ENCODE results near the gene BHLHA15. TPM values are rescaled to one million over a fixed set of nuclear protein-coding genes. Genes with fewer than 3 reads are reported as not detected.
"Not testable (repeated sequence)": the region's sequence is repeated elsewhere in the genome, so short reads cannot be mapped to it uniquely, and the experiment has no call there.

The BHLHA15 gene
- total RNA-seq, 1 experiment from 2014 or later: not detected

DNA sequence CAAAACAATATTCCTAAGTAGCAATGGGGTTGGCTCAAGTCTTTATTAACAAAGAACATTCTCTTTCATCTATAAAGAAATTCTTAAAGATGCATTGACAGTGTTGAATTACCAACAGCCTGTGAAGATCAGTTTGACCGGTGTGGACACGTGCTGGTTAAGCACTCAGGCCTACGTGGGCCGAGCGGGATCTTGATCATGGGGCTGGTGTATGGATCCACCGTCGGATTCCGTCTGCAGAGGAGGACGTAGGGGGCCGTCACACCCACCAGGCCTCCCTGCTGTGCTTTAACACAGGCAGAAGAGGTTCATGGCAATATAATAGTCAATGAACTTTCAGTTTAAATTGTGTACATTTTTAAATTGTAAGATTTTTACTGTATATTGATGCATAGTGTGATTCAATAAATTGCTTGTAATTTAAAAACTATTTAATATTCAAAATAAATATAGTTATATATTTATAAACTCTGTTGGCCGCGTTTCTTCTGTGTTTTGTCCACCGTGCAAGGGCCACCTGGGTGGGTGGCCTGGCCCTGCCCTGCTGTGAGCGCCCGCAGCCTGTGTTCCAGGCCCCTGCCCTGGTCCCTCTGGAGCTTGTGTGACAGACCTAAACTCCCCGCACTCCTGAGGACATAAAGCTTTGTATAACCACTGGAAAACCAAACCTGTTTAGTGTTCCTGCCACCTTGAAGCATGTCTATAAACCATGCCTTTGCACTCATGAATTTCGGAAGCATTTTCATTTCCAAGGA lies 1.9 kb upstream of the BHLHA15 start:
- no peak for DNase-seq (ENCODE audit: low spot score)

DNA sequence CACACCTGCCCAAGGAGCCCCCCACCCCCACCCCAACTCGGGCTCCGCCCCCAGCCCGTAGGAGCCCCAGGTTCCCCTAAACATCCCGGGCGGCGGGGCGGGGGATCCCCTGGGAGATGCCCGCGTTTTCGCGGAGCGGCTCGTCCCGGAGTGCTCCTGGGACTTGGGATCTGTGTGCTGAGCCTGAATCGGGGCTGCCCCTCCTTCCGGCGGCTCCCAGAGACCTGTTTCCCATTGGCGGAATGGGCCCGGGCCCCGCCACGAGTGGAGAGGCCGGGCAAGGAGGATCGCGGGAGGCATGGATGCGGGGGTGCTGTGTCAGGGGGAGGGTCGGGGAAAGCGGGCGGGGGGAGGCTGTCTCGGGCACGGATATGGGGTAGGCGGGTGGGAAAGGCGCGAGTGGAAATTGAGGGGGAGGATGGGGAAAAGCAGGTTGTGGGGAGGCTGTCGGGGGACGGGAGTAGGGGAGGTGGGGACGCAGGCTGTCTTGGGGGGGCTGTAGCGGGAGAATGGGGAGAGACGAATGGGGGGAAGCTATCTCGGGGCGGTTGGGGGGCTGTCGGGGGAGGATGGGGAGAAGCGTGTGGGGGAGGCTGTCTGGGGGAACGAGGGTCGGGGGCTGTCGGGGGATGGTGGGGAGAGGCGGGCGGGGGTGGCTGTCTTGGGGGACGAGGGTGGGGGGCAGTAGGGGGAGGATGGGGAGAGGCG lies 572 bp upstream of the BHLHA15 start:
- DNase-seq (ENCODE audit: low spot score): no peak

DNA sequence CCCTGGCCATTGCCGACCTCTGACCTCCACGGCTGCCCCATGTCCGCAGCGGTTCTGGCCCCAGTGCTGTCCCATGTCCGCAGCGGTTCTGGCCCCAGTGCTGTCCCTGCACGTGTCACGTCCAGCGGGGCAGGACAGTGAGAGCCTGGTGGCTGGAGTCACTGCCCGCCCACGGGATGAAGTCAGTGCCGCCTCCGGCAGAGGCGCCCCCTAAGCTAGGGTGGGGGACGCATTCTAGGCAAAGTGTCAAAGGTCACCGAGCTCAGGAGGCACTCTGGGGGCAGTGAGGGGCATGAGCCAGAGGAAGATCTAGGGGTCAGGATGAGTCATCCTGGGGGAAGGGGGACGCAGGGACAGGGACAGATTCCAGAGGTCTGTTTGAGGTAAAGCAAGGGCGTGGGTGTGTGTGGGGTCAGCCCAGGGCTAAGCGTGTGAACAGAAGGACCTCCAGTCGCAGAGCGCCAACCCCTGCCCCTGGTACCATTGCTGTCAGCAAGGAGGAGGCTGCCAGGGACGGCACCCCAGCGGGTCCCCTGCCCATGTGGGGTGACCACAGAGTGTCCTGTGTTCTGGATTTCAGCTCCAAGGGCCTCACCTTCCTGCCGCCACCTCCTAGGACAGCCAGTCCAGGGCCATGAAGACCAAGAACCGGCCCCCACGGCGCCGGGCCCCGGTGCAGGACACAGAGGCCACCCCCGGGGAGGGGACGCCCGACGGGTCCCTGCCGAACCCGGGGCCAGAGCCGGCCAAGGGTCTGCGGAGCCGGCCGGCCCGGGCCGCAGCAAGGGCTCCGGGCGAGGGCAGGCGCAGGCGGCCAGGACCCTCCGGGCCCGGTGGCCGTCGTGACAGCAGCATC lies 665 bp downstream of the BHLHA15 start:
- no peak for DNase-seq (ENCODE audit: low spot score)

DNA sequence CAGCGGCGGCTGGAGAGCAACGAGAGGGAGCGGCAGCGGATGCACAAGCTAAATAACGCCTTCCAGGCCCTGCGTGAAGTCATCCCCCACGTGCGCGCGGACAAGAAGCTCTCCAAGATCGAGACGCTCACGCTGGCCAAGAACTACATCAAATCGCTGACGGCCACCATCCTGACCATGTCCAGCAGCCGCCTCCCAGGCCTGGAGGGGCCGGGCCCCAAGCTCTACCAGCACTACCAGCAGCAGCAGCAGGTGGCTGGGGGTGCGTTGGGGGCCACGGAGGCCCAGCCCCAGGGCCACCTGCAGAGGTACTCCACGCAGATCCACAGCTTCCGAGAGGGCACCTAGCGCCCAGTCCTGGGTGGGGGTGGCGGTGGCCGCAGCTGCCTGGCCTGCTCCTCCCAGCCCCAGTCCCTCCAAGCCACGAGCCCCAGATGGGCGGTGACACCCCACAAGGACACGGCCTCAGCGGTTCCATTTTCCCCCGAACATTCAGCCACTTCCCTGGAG lies 1.3 kb downstream of the BHLHA15 start:
- no peak for DNase-seq (ENCODE audit: low spot score)

DNA sequence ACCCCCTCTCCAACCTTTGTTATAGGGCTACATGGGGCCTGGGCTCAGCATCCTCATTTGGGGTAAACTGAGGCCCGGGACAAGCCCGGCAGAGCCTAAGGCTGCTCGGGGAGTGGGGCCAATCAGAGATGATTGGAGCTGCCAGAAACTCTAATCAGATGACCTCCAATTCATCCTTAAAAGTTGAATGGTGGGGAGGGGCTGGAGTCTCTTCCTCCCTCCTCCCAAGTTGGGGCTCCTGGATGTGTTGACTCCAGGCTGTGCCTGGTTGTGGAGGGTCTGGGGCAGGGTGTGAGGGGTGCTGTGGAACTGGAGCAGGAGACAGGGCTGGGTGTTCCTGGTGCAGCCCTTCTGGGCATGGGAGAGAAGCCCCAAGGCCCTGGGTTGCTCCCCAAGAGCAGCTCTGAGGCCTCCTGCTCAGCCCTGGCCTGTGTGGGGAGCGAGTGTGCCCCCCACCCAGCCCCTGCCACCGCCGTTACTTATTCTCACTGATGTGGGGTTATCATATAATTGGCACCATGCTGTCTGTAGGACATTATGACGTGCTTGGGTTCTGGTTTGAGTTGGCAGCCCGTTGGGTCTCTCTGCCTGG lies 2.2 kb downstream of the BHLHA15 start:
- DNase-seq (ENCODE audit: low spot score): no peak

DNA sequence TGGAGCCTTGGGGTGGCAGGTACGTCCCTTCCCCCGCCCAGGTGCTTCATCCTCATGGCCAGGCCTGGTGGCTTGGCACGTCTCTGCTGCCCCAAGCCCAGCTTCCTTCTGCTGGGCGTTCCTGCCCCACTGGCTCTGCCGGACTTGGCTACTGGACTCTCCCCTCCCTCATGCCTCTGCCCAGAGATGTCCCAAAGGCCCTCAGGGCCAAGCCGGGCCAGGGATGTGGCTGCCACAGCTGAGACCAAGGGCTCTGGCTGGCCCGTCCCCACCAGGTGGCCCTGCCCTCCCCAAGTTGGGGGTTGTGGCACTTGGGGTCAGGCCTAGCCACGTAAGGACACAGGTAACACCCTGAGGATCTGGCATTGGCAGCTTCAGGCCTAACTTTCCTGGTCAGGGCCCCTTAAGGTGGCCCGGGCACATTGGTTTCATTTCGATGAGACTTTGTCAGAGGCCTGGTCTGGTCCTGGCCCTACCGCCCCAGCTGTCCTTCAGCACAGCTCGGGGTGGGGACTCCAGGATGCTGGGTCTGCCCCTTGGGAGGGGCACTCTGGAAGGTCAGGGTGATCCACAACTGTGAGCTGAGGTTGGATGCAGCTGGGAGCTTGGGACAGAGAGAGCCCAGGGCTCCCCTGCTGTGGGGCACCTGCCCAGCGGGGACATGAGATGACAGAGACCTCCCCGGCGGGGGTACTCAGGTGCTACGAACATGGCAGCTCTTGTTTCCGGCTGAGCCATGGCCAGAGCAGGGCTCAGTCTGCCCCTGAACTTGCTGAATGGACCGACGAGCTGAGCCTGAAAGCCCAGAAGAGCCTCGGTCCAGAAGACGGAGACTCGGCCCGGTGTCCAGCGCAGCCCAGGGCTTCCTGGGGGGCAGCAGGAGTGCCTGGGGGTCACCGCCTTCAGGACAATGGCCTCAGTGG lies 2.9 kb downstream of the BHLHA15 start:
- DNase-seq (ENCODE audit: low spot score): no peak

DNA sequence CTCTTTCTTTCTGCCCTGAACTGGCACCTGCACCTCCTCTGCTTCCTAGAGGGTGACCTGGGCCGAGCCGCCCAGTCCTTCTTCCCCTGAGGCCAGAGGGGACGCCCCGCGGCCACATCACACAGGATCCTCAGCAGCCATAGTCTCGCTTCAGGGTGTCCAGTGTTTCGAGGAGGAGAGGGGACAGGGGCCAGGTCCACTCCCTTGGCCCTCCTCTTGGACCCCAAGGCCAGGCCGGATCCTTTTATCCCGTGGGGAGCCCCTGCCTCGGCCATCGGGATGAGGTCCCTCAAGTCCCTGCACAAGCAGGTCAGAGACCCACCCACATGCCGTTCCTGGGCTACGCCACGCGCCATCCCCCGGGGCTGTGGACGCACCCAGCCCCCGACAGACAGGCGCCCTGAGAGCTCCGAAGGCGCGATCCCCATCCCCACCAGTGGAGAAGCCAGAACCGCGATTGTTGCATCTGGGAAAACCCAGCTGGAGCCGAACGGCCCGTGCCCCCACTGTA lies 3.6 kb downstream of the BHLHA15 start:
- no peak for DNase-seq (ENCODE audit: low spot score)

DNA sequence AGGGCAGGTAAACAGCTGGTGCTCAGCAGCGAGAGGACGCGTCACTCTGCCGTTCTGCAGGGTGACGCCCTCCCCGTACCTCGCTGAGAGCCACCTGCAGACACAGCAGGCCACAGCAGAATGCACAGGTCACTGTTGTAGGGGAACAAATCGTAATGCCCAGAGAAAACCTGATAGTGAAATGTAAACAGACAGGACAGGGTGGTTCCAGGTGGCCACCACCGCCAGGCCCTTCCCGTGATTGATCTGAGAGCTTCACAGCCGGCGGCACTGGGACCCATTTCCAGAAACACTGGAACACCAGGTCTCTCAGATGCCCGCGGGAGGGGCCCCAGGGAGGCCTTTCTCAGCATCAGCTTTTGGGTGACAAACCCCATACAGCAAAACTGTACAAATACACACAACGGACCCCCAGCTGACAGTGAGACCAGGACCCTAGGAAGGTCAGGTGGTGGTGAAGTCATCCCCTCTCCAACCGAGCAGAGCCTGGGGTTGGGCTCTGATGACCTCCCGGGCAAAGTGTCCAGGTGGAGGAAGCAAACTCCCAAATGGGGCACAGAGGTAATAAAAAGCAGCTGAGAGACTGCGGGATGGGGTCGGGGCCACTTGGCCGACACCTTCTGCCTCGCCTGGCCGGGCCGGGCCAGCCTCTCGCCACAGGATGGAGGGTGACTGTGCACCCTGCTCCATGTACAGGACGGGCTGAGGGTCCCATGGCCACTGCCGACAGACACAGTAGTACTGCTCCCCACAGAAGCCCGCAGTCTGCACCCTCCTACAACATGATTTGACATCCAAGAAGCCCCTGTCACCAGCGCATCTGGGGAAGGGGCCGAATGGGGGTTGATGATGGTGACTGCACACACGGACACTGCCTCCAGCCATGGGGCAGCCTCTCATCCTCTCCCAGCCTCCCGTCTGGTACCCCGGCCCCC lies 4.6 kb downstream of the BHLHA15 start:
- DNase-seq (ENCODE audit: low spot score): no peak

DNA sequence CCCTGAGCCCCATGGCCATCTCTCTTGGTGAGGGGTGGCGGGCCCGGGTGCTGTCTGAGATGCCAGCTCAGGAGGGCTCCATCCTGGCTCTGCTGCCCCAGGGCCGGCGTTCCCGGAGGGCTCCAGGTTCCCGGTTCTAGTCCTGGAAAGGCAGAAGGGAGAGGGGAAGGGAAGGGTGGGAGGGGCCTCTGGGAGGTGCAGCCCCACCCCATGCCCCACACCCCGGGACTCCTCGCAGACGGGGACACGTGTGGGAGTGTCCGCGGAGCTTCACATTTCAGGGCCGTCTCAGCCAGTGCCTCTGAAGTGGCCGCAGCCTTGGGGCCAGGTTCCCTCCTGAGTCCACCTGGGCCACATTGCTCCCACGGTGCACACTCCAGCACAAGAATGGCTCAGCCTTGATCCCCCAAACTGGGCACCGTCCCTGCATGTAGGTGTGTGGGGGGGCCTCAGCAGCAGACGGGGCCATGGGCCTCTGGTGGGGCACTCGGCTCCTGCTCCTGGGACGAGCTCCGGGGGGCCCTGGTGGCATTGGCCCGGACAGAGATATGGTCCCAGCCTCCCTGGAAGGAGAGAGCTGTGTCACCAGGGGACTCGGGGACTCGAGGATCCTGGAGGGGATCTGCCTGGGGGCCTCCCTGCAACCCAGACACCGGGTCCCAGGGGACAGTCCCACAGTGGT lies 5.8 kb downstream of the BHLHA15 start:
- no peak for DNase-seq (ENCODE audit: low spot score)

DNA sequence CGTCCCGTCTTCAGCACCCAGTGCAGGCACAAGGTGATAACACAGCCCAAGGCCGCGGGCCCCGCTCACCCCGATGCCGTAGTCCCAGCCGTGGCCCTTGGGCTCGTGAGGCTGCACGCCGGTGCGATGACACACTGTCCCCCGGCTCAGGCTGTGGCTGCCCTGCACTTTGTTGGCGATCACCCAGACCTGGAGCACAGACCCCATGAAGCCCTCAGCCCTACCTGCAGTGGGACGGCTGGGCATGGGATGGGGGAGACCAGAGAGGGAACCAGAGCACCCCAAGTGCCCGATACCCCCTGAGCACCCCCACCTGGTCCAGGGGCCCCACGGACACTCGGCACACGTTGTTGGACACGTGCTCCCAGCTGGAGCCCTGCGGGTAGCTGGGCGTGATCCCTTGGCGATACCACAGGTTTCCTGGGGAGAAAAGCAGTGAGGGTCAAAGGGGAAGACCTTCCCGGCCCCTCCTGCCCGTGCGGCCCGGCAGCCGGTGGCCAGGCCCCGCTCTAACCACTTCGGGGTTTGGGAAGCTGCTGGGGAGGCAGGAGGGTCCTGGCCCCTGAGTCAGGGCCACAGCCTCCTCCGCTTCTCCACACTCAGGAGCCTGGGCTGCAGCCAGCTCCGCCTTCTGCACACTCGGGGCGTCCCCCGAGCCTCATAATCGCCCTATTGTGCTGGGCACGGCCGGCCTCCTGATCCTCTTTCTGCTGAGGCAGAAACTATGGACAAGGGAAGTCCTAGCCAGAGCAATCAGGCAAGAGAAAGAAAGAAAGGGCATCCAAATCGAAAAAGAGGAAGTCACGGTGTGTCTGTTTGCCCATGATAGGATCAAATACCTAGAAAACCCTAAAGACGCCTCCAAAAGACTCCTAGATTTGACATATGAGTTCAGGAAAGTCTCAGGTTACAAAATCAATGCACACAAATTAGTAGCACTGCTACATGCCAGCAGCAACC lies 6.7 kb downstream of the BHLHA15 start:
- DNase-seq (ENCODE audit: low spot score): no peak

DNA sequence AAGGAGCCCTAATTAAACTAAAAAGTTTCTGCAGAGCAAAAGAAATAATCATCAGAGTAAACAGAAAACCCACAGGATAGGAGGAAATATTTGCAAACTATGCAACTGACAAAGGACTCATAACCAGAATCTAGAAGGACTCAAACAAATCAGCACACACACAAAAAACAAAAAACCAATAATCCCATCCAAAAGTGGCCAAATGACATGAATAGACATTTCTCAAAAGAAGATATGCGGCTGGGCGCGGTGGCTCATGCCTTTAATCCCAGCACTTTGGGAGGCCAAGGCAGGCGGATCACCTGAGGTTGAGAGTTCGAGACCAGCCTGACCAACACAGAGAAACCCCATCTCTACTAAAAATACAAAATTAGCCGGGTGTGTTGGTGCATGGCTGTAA lies 8.1 kb downstream of the BHLHA15 start:
- not testable (repeated sequence) for DNase-seq (ENCODE audit: low spot score)

DNA sequence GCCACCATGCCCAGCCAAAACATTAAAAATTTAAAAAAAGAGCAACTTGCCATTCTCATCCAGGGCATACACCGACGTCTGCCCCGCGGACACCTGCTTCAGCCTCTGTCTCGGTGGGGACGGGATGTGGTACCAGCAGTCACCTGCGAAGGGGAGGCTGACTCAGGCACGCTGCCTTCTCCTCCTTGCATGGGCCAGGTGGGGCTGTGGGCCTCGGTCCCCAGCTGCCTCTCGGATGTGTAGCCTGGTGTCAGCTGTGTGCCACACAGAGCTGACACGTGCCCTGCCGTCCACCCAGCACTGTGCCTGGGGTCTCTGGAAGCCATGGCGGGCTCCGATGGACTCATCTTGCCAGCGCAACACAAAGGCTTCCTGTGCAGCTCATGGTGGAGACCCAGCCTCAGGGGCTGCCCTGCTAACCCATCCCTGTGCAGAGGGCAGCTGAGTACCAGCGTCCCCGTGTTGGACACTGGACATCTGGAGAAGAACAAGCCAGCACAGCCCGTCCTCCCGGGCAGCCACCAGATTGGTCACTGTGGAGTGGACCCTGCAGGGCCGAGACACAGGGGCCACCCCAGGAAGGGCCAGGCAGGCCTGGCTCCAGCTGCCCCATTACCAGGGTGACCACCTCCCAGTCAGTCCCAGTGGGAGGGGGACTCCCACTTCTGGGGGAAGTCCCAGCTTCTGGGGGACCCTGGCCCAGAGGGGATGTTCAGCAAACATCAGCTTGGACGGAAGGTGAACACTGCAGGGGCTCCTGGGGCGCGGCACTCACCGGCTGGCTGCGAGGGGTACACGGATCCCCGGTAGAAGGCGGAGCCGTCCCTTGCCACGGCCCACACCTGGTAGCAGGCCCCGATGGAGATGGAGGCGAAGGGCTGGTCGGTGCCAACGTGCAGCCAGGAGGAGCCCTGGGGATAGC lies 10.6 kb downstream of the BHLHA15 start:
- no peak for DNase-seq (ENCODE audit: low spot score)

DNA sequence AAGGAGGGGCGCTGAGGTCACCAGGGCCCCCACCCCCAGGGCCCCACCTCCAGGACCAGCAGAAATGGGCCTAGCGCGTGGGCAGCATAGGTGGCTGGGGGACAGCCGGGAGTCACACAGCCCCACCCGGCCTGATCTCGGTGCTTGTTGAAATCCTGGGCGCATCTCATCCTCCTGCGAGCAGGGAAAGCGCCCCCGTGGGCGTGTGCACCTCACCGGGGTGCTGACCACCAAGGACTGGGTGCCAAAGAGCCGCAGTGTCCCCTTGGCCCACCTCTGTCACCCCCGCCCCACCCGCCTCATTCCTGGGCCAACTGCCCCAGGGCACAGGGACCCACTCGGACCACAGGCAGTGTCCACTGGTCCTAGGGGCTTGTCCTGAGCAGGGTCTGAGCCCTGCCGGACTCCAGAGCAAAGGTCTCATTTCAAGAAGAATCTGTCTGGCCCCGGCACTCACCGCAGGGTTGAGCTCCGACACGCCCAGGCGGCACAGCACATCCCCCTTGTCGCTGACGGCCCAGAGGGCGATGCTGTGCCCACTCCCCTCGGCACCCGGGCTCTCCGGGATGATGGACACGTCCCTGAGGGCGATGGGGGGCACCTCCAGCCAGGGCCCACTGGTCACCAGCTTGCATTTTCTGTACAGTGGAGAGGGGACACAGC lies 11.4 kb downstream of the BHLHA15 start:
- DNase-seq (ENCODE audit: low spot score): no peak

DNA sequence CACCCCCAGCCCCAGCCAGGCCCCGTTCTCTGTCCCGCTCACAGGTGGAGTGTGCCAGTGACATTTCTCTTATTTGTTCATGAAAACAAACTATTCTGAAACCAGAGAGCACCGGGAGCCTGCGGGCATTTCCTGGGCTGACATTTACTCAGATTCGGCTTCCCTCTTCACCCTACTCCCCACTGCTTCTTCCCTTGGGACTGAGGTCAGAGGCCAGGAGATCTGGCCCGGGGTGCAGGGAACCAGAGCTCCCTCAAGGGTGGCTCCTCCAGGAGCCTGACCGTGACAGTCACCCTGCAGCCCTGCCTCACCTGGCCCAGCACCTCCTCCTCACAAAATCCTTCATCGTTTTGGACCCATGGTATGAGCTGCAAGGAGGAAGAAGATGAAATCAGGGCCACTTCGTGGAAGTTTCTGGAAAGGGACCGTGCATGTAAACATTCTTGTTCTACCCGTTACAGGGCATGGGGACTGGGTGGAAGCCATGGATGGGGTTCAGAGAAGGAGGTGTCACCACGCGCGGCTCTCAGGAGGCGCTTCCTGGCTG lies 12.2 kb downstream of the BHLHA15 start:
- no peak for DNase-seq (ENCODE audit: low spot score)

DNA sequence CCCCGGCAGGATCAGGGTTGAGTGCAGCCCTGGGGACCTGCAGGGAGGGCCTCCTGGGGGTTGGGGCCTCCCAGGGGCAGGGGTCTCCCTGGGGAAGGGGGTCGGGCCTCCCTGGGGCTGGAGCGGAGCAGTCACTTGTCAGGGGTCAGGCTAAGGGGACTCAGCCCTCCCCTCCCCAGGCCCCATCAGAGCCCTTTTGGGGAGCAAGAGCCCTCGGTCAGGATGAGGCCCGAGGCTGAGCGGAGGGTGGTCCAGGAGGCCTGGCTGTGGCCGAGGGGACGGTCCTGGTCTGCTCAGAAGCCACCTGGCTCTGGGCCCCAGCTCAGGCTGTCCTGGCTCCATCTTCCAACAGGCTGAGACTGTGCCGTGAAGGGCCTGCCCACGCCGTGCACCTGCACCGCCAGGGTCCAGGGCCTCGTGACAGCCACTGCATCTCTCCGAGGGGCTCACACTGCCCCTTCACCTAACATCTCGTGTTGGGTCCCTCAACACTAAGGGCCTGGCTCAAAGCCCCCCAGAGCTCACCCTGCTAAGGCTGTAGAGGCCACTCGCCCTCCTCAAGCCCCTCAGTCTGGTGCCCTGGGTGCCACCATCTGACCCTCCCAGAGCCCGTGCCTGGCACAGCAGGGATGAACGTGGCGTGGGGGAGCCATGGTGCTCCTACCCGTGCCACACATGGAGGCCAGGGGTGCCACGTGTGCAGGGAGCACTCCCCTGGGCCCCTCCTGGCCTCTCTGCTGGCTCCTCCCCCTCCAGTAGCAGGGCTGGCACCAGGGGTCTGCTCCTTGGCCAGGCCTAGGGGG lies 12.9 kb downstream of the BHLHA15 start:
- no peak for DNase-seq (ENCODE audit: low spot score)

Measured in H4 (cell line).